Fibroblast of the aortic adventitia (primary cell): ENCODE measurements around the gene PIGZ. TPM values are rescaled to one million over a fixed set of nuclear protein-coding genes. Genes with fewer than 3 reads are reported as not detected.

ENCODE experiments used
- DNase-seq: peaks from one replicate; pipeline ENCODE4 v3.0.0-alpha.2; 2010; ENCODE audit warnings: low read depth
- H3K4me3 ChIP-seq: 2 replicates; pipeline ENCODE4 v1.5.1; 2011; ENCODE audit warnings: low read depth, mild to moderate bottlenecking, control low read depth, low read length, moderate library complexity
- total RNA-seq: library from RNA; depleted of rRNA; stranded (reverse); fragments of >200 nt; gene quantifications from 2 replicates; pipeline ENCODE4 v1.2.3, GENCODE V29; 2012; ENCODE audit warnings: low replicate concordance
- TF ChIP-seq, protein P1 (sequence below): IDR thresholded peaks from 2 replicates; pipeline ENCODE4 v1.5.1; 2011; ENCODE audit warnings: mild to moderate bottlenecking, low read length, control low read depth, inconsistent platforms; ENCODE audit not compliant: insufficient read depth

The PIGZ gene
- total RNA-seq, 1 donor = 1.9 TPM

DNA sequence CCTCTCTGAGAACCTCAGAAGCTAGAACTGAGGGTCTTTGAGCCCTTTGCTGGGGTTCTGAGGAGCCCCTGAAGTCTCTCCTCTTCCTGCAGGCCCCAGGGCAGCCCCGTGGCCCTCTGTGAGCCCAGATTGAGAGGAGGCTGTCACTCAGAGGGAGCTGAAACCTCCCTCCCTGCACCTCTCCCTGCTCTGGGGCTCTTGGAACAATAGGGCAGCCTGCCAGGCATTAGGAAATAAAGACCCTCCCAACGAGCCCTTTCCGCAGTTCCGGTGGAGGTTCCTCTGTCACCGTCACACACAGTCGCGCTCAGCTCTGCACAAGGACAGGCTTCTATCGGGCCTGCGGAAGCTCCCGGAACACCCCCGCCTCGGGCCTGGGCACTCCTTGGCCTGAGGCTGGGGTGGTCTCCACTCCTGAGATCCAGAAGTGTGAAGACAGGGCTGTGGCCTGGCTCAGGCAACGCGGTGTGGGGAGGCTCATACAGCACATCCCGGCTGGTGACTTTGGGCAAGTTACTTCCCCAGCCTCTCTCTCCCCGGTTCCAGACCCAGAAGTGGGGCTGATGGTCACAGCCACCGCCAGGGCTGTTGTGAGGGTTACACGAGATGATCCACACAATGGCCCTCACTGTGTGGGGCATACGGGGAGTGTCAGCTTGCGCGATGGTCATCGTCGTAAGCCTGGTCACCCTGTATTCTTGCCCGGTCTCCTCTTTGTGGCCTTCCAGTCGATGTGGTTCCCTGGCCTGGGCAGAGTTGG lies 43.3 kb upstream of the PIGZ start:
- TF ChIP-seq, protein P1, sequence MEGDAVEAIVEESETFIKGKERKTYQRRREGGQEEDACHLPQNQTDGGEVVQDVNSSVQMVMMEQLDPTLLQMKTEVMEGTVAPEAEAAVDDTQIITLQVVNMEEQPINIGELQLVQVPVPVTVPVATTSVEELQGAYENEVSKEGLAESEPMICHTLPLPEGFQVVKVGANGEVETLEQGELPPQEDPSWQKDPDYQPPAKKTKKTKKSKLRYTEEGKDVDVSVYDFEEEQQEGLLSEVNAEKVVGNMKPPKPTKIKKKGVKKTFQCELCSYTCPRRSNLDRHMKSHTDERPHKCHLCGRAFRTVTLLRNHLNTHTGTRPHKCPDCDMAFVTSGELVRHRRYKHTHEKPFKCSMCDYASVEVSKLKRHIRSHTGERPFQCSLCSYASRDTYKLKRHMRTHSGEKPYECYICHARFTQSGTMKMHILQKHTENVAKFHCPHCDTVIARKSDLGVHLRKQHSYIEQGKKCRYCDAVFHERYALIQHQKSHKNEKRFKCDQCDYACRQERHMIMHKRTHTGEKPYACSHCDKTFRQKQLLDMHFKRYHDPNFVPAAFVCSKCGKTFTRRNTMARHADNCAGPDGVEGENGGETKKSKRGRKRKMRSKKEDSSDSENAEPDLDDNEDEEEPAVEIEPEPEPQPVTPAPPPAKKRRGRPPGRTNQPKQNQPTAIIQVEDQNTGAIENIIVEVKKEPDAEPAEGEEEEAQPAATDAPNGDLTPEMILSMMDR = no peak

GRCh38 chr3:197010556-197011351 lies 42.1 kb upstream of the PIGZ start:
- H3K4me3 ChIP-seq = no peak overlapping the region
- no peak for DNase-seq
- TF ChIP-seq, protein P1 = no peak

More for the DNA sequence above, 43.3 kb upstream of the PIGZ start:
- H3K4me3 ChIP-seq = no peak overlapping the region
- no peak for DNase-seq

- DNase-seq = no peak
- no peak overlapping the region for H3K4me3 ChIP-seq
- TF ChIP-seq, protein P1 = no peak
Observed at GRCh38 chr3:197009532-197010019, 40.9 kb upstream of the PIGZ start.

DNA sequence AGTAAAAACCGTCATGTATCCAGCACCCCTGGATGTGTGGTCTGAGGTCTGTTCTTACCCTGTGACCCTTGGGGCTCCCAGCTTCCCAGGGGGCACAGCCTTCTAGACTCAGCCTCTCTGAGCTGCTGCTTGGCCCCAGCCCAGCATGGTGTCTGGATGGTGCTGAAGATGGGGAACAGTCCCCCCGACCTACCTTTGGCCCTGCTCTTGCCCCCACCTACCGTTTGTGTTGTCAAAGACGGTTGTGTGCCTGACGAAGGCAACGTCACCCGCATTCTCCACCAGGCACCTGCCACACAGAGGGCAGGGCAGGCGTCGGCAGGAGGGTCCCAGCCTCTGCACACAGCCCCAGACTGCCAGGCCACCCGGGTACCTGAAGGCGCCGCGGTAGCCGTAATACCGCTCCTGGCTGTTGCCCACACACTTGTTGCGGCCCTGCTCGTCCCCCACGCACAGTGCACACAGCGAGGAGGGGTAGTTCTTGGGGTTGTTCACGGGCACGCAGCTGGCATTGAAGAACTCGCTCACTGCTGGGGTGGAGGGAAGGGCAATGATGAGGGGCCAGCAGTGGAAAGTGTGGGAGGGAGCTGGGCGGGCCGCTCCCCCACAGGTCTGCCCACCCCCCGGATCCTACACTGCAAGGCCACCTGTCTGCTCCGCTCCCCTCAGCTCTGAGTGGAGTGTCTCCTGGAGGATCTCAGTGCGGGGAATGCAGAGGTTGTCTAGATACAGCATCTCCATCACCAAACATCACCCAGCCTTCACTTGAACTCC lies 40.0 kb upstream of the PIGZ start:
- no peak for DNase-seq
- TF ChIP-seq, protein P1 = no peak
- H3K4me3 ChIP-seq = no peak overlapping the region

DNA sequence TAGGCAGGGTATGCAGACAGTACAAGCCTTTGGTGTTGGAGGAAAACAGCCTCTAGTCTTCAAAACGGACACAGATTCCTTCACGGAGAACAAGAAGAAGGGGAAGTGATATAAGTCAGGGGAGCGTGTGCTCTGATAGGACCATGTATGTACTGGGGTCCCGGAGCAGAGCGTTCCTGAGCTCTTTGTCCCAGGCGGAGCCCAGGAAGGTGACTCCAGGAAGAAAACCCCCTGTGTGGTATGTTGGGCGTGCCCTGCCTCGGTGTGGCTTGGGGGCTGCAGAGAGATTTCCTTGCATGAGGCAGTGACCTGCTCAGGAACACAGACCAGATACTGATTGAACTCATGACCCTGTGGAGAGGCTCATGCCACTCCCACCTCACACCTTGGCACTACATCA lies 39.3 kb upstream of the PIGZ start:
- DNase-seq = no peak
- TF ChIP-seq, protein P1 = no peak
- no peak overlapping the region for H3K4me3 ChIP-seq

DNA sequence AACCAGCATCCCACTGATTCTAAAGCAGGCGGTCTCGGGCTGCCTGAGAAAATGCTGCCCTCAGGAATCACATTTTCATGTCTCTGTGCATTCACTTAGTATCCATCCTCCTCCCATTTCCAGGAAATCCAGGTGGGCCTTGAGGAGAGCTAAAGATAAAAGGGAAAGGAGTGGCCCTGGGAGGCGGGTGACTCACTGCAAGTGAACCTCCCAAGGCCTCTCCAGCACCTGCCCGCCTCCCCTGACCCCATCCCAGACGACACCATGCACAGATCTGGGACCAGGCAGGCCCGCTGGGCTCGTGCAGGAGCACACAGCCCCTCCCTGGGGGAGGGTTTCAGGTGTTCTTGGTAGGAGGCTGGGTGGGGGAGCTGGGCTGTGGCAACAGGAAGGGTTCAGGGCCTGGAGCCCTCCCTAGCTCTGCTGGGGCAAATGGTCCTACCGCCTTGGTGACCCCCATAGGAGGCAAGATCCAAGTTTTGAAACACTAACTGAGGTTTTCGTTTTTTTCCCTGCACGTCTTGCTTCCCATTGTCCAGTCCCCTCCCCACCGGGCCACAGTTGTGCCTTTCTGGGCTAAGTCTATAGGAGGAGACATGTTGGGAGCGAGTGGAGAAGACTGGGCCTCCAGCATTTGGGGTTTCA lies 38.8 kb upstream of the PIGZ start:
- no peak for DNase-seq
- TF ChIP-seq, protein P1 = no peak
- no peak overlapping the region for H3K4me3 ChIP-seq
